ENCODE data around the gene HLA-DPA1. TPM values are rescaled to one million over a fixed set of nuclear protein-coding genes. Genes with fewer than 3 reads are reported as not detected.

The HLA-DPA1 gene
- total and polyA plus RNA-seq, 2 donors (not counting 1 experiment from before 2014, with no cell fraction given), result 702 to 2,256 TPM

GRCh38 chr6:33052627-33053026 lies 20.8 kb downstream of the HLA-DPA1 start:
- POLR2A ChIA-PET, result no interaction called here

More at GRCh38 chr6:33052627-33053026, 20.8 kb downstream of the HLA-DPA1 start:
- Mint-ChIP-seq H3K27me3 (no peaks in the 10 kb centered on the region), H3K4me3 (no peak overlapping the region), H3K4me1 (peaks cover 39% of the 10 kb centered on the region), H3K27ac (no peak overlapping the region), H3K9me3 (ENCODE audit: insufficient read depth) (no peaks in the 10 kb centered on the region)
- intact Hi-C loops (cut with micrococcal nuclease), result no loop called here
- Histone ChIP-seq H4K20me1 (ENCODE audit: control insufficient read depth, insufficient read depth, low read length, poor library complexity, severe bottlenecking) (no peaks in the 10 kb centered on the region), H3K27ac (ENCODE audit: low read length in 2 of 2) (no peak overlapping the region), H3K9ac (ENCODE audit: low read length) (no peak overlapping the region), H3K27me3 (replicated peaks in 1 of 4; ENCODE audit: control extremely low read depth in 1 of 4, control insufficient read depth in 3 of 4, insufficient read depth in 4 of 4, low read length in 3 of 4) (no peaks in the 10 kb centered on the region), H3K4me3 (ENCODE audit: control extremely low read depth in 1 of 5, extremely low read depth in 1 of 5, insufficient read depth in 1 of 5, low read depth in 2 of 5, low read length in 4 of 5) (no peak overlapping the region), H3K79me2 (ENCODE audit: control insufficient read depth, insufficient read depth, low read length) (no peaks in the 10 kb centered on the region), H3K36me3 (replicated peaks in 1 of 2; ENCODE audit: control extremely low read depth in 1 of 2, control insufficient read depth in 1 of 2, extremely low read depth in 1 of 2, insufficient read depth in 2 of 2, low read length in 1 of 2) (no peaks in the 10 kb centered on the region), H3K9me3 (ENCODE audit: control extremely low read depth in 1 of 3, control insufficient read depth in 2 of 3, insufficient read depth in 1 of 3, low read length in 2 of 3) (no peaks in the 10 kb centered on the region), H3K4me1 (ENCODE audit: control insufficient read depth in 2 of 2, insufficient read depth in 2 of 2, low read length in 2 of 2) (peaks cover 26 to 27% of the 10 kb centered on the region in 2 donors), H3K4me2 (replicated peaks; ENCODE audit: low read depth, low read length, poor library complexity, severe bottlenecking) (no peak overlapping the region), H2AFZ (ENCODE audit: insufficient read depth, low read depth, low read length, poor library complexity, severe bottlenecking) (no peak overlapping the region)
- no peak for ATAC-seq (ENCODE audit: low read depth)
- CTCF ChIA-PET, result interaction anchor here (1.1 kb wide), 1 partner anchor 38 kb away, joined by 3 read pairs; no protein-coding TSS in a partner anchor
- DNase-seq, result no peak
- TF ChIP-seq EZH2 (IDR thresholded peaks at IDR 0.05; ENCODE audit: borderline replicate concordance, insufficient read depth, low read depth, low read length, poor library complexity, severe bottlenecking), result no peak
- TF ChIP-seq CTCF (IDR thresholded peaks at IDR 0.05), result no peak
